Transverse colon (tissue), 4 donors: ENCODE results near the gene TNC. TPM values are rescaled to one million over a fixed set of nuclear protein-coding genes. Genes with fewer than 3 reads are reported as not detected.

ENCODE experiments used
- DNase-seq: peaks from one replicate; pipeline ENCODE4 v3.0.0-alpha.2; 2019
- H3K27ac ChIP-seq, 4 donors: fragments of 200-600 bp; sonication (generic); 2 replicates each; pipeline ENCODE4 v1.5.1; 2016 to 2018; ENCODE audit warnings: inconsistent platforms in 4 of 4
- H3K27me3 ChIP-seq: fragments of 200-600 bp; sonication (generic); 2 replicates; pipeline ENCODE4 v1.5.1; 2017; ENCODE audit warnings: inconsistent platforms
- H3K36me3 ChIP-seq, 4 donors: fragments of 200-600 bp; sonication (generic); 2 replicates each; pipeline ENCODE4 v1.5.1; 2017 to 2019; ENCODE audit warnings: inconsistent platforms in 4 of 4
- H3K4me1 ChIP-seq, 4 donors: fragments of 200-600 bp; sonication (generic); 2 replicates each; pipeline ENCODE4 v1.5.1; 2017 to 2020; ENCODE audit warnings: inconsistent platforms in 4 of 4
- H3K4me3 ChIP-seq, 4 donors: fragments of 200-600 bp; sonication (generic); 1 replicate in 1 of 4; 2 replicates in 3 of 4; pipeline versions ENCODE4 v1.5.1 to v1.6.1; 2017 to 2019; ENCODE audit warnings: inconsistent platforms in 4 of 4
- H3K9me3 ChIP-seq, 2 donors: fragments of 200-600 bp; sonication (generic); 2 replicates each; pipeline ENCODE4 v1.5.1; 2017 to 2019; ENCODE audit warnings: inconsistent platforms in 2 of 2
- CTCF ChIP-seq, 5 experiments: fragments of 200-600 bp in 3 of 5; fragments of 450-650 bp in 2 of 5; sonication (generic) in 3 of 5; IDR thresholded peaks; 1 replicate in 2 of 5; 2 replicates in 3 of 5; pipeline ENCODE4 v1.5.1; 2016 to 2017; ENCODE audit warnings: antibody characterized with exemption in 5 of 5, inconsistent platforms in 3 of 5, mild to moderate bottlenecking in 2 of 5, moderate library complexity in 1 of 5
- EP300 ChIP-seq: sonication (generic); formaldehyde crosslinking; IDR thresholded peaks from one replicate; pipeline ENCODE4 v1.6.1; 2017; ENCODE audit warnings: antibody characterized with exemption, low read depth
- POLR2A ChIP-seq: fragments of 450-650 bp; IDR thresholded peaks from one replicate; pipeline ENCODE4 v1.6.1; 2016; ENCODE audit warnings: antibody characterized with exemption, mild to moderate bottlenecking, moderate library complexity
- POLR2AphosphoS5 ChIP-seq, 3 donors: sonication (generic); formaldehyde crosslinking; IDR thresholded peaks; one replicate each; pipeline ENCODE4 v1.6.1; 2016; ENCODE audit warnings: antibody characterized with exemption in 3 of 3
- WGBS, 2 donors: methylation state at CpG; one replicate each; pipeline ENCODE4 v1.1.5; 2018; ENCODE audit warnings: low coverage in 1 of 2; 5-methylcytosine and 5-hydroxymethylcytosine counted together
- in situ Hi-C, 4 donors: fragments of 200-750 bp; cut with MboI; loops; one replicate each; pipeline versions ENCODE4 v1.15.0 to v1.15.1; 2017; ENCODE audit warnings: low sequenced_read_pairs in 3 of 4, low pct_ligation_motif_present in 1 of 4, low pct_unique_long_range_greater_than_20kb in 1 of 4
- intact Hi-C: fragments of 100-400 bp; cut with DNase I; formaldehyde crosslinking; loops from one replicate; pipeline ENCODE4 v1.15.1; 2023; ENCODE audit warnings: low total_unique reads
- total RNA-seq, 4 donors: library from RNA; depleted of rRNA; stranded (reverse); fragments of >200 nt; gene quantifications; one replicate each; pipeline ENCODE4 v1.1.0, GENCODE V29; 2016

The TNC gene
- total RNA-seq, 4 donors from 2014 or later: 29.4 to 316 (median 61.9) TPM

GRCh38 chr9:115080242-115080641 lies 37.7 kb downstream of the TNC start:
- DNase-seq: no peak
- Histone ChIP-seq H3K4me3 (no peak overlapping the region), H3K9me3 (no peaks in the 10 kb centered on the region), H3K27me3 (no peaks in the 10 kb centered on the region), H3K4me1 (peaks cover 0 to 4% (median 0%) of the 10 kb centered on the region in 4 donors), H3K27ac (peak overlapping the region in 2 of 4 donors; percentile 24 to 42), H3K36me3 (no peaks in the 10 kb centered on the region)
- in situ Hi-C loops (no loop called here), intact Hi-C loops (no loop called here)
- no peak for TF ChIP-seq CTCF (IDR thresholded peaks at IDR 0.05)
- TF ChIP-seq EP300: no peak
- no peak for TF ChIP-seq POLR2A
- no peak for TF ChIP-seq POLR2AphosphoS5 (IDR thresholded peaks at IDR 0.05)
- 76 to 100% methylated on average over 3 of the region's 3 CpGs for WGBS, 2 donors

- in situ Hi-C loops (no loop called here), intact Hi-C loops (no loop called here)
- no peak overlapping the region for H3K4me3 ChIP-seq
- H3K9me3 ChIP-seq: no peaks in the 10 kb centered on the region
- no peaks in the 10 kb centered on the region for H3K36me3 ChIP-seq
- no peaks in the 10 kb centered on the region for H3K27me3 ChIP-seq
- TF ChIP-seq POLR2AphosphoS5 (IDR thresholded peaks at IDR 0.05) (no peak), POLR2A (no peak), CTCF (IDR thresholded peaks at IDR 0.05) (no peak), EP300 (no peak)
- no peak for DNase-seq
- WGBS, 2 donors: 81 to 93% methylated on average over 3 of the region's 3 CpGs
- peaks cover 0 to 4% (median 0%) of the 10 kb centered on the region in 4 donors for H3K4me1 ChIP-seq
- H3K27ac ChIP-seq: peak overlapping the region in 2 of 4 donors; percentile 25 to 43
These were observed 38.8 kb downstream of the TNC start for GRCh38 chr9:115079156-115079555.

GRCh38 chr9:115073456-115073855 lies 44.5 kb downstream of the TNC start:
- intact Hi-C loops: no loop called here
- no peak for DNase-seq
- H3K9me3 ChIP-seq: no peaks in the 10 kb centered on the region
- TF ChIP-seq POLR2AphosphoS5 (IDR thresholded peaks at IDR 0.05) (no peak), CTCF (IDR thresholded peaks at IDR 0.05) (no peak), EP300 (no peak), POLR2A (no peak)
- no peak overlapping the region for H3K4me3 ChIP-seq
- in situ Hi-C loops: no loop called here
- H3K27ac ChIP-seq: peak overlapping the region in 2 of 4 donors; percentile 3 to 22
- 88% methylated on average over 6 of the region's 6 CpGs; no CpG with 5 or more reads in 1 of the 2 donors for WGBS, 2 donors
- no peaks in the 10 kb centered on the region for H3K27me3 ChIP-seq
- H3K4me1 ChIP-seq: peaks cover 0 to 3% (median 0%) of the 10 kb centered on the region in 4 donors
- H3K36me3 ChIP-seq: peaks cover 0 to 6% (median 0%) of the 10 kb centered on the region in 4 donors

- intact Hi-C loops: no loop called here
- peak overlapping the region in 3 of 4 donors; percentile 11 to 69 (median 52) for H3K27ac ChIP-seq
- in situ Hi-C loops: no loop called here
- peaks cover 0 to 6% (median 0%) of the 10 kb centered on the region in 4 donors for H3K36me3 ChIP-seq
- H3K4me3 ChIP-seq: no peak overlapping the region
- no peak for TF ChIP-seq EP300
- no peak for TF ChIP-seq POLR2AphosphoS5 (IDR thresholded peaks at IDR 0.05)
- TF ChIP-seq CTCF (IDR thresholded peaks at IDR 0.05): no peak
- TF ChIP-seq POLR2A: no peak
- H3K4me1 ChIP-seq: peaks cover 0 to 12% (median 7%) of the 10 kb centered on the region in 4 donors
- H3K9me3 ChIP-seq: no peaks in the 10 kb centered on the region
- WGBS, 2 donors: 76 to 83% methylated on average over 4 of the region's 4 CpGs
- H3K27me3 ChIP-seq: no peaks in the 10 kb centered on the region
- DNase-seq: no peak
These were observed 46.8 kb downstream of the TNC start for GRCh38 chr9:115071176-115071575.
